RPMI7951 (cell line): ENCODE measurements around the gene TBX2. TPM values are rescaled to one million over a fixed set of nuclear protein-coding genes. Genes with fewer than 3 reads are reported as not detected.

Experiments used
- DNase-seq: peaks from one replicate; pipeline ENCODE4 v3.0.0-alpha.2; 2012; ENCODE audit warnings: low read depth
- total RNA-seq: library from RNA; depleted of rRNA; stranded (reverse); fragments of >200 nt; shearing (Covaris generic); gene quantifications from 2 replicates; pipeline ENCODE4 v1.2.3, GENCODE V29; 2014; rRNA removed

Gene TBX2
- total RNA-seq, 1 experiment from 2014 or later, result 20.9 TPM

GRCh38 chr17:61453566-61454380, 54.1 kb downstream of the TBX2 start:
- no peak for DNase-seq

GRCh38 chr17:61454381-61455323, 55.0 kb downstream of the TBX2 start:
- no peak for DNase-seq

- no peak for DNase-seq
Observed at GRCh38 chr17:61455324-61456060, 55.8 kb downstream of the TBX2 start.

GRCh38 chr17:61456061-61456681, 56.5 kb downstream of the TBX2 start:
- DNase-seq, result no peak

- DNase-seq, result no peak
Observed at GRCh38 chr17:61456688-61457225, 57.1 kb downstream of the TBX2 start.

- no peak for DNase-seq
Observed at GRCh38 chr17:61457226-61457983, 57.8 kb downstream of the TBX2 start.

- no peak for DNase-seq
Observed at GRCh38 chr17:61458000-61458399, 58.4 kb downstream of the TBX2 start.

- no peak for DNase-seq
Observed at GRCh38 chr17:61458421-61459141, 58.9 kb downstream of the TBX2 start.

Other genes with a start within 250 kb of the TBX2 start
- not detected in 2 replicates for gene TBX4, start 52.6 kb downstream of the TBX2 start, total RNA-seq
- gene NACA2, start 191.4 kb downstream of the TBX2 start, total RNA-seq, result not detected in 2 replicates